Measurements from ENCODE around the gene QRICH1.

Gene QRICH1

GRCh38 chr3:49027634-49028033 lies 66.2 kb downstream of the QRICH1 start:
- Histone ChIP-seq H3K9ac (ENCODE audit: low read length) (peak overlapping the region; percentile 83; the same call in 1 of the 2 replicates), H2AFZ (ENCODE audit: low read depth, low read length, severe bottlenecking) (no peak overlapping the region), H3F3A (ENCODE audit: insufficient read depth) (peaks cover 33% of the 10 kb centered on the region), H3K27ac (ENCODE audit: low read depth, low read length) (0 out of 2 replicates have a peak overlapping the region, but pooled peaks have one; percentile 59), H3K4me2 (ENCODE audit: low read depth, low read length, poor library complexity, severe bottlenecking) (peak overlapping the region; percentile 68), H3K9me2 (replicated peaks; ENCODE audit: insufficient read depth, low read length) (no peaks in the 10 kb centered on the region), H3K9me3 (ENCODE audit: insufficient read depth, low read length) (no peaks in the 10 kb centered on the region), H3K27me3 (ENCODE audit: low read length) (no peaks in the 10 kb centered on the region), H3K79me2 (ENCODE audit: insufficient read depth, low read length) (peaks cover 25% of the 10 kb centered on the region), H4K20me1 (ENCODE audit: low read depth, low read length) (no peaks in the 10 kb centered on the region), H3K4me3 (ENCODE audit: insufficient read depth, low read length, poor library complexity, severe bottlenecking) (no peak overlapping the region), H3K36me3 (ENCODE audit: low read length) (0 out of 2 replicates have a peak, but pooled peaks cover 11% of the 10 kb centered on the region)
- TF ChIP-seq CTCF (IDR thresholded peaks at IDR 0.05; ENCODE audit: insufficient read depth, low read length, poor library complexity, severe bottlenecking), result no peak
- TF ChIP-seq EZH2phosphoT487 (conservative IDR thresholded peaks at IDR 0.05; ENCODE audit: low read length), result no peak

GRCh38 chr3:49026536-49026935 lies 67.3 kb downstream of the QRICH1 start:
- Histone ChIP-seq H3K4me3 (ENCODE audit: insufficient read depth, low read length, poor library complexity, severe bottlenecking) (no peak overlapping the region), H4K20me1 (ENCODE audit: low read depth, low read length) (no peaks in the 10 kb centered on the region), H3K27me3 (ENCODE audit: low read length) (no peaks in the 10 kb centered on the region), H3K79me2 (ENCODE audit: insufficient read depth, low read length) (peaks cover 30% of the 10 kb centered on the region), H3K9ac (ENCODE audit: low read length) (no peak overlapping the region), H3F3A (ENCODE audit: insufficient read depth) (peaks cover 33% of the 10 kb centered on the region), H3K27ac (ENCODE audit: low read depth, low read length) (no peak overlapping the region), H3K36me3 (ENCODE audit: low read length) (0 out of 2 replicates have a peak, but pooled peaks cover 11% of the 10 kb centered on the region), H3K4me2 (ENCODE audit: low read depth, low read length, poor library complexity, severe bottlenecking) (no peak overlapping the region), H2AFZ (ENCODE audit: low read depth, low read length, severe bottlenecking) (no peak overlapping the region), H3K9me3 (ENCODE audit: insufficient read depth, low read length) (no peaks in the 10 kb centered on the region), H3K9me2 (replicated peaks; ENCODE audit: insufficient read depth, low read length) (no peaks in the 10 kb centered on the region)
- TF ChIP-seq EZH2phosphoT487 (conservative IDR thresholded peaks at IDR 0.05; ENCODE audit: low read length) (no peak), CTCF (IDR thresholded peaks at IDR 0.05; ENCODE audit: insufficient read depth, low read length, poor library complexity, severe bottlenecking) (no peak)

- 0 out of 2 replicates have a peak, but pooled peaks cover 11% of the 10 kb centered on the region for H3K36me3 ChIP-seq (ENCODE audit: low read length)
- no peak overlapping the region for H3K9ac ChIP-seq (ENCODE audit: low read length)
- no peaks in the 10 kb centered on the region for H3K27me3 ChIP-seq (ENCODE audit: low read length)
- no peaks in the 10 kb centered on the region for H3K9me2 ChIP-seq (replicated peaks; ENCODE audit: insufficient read depth, low read length)
- peak overlapping the region; percentile 61 for H3K27ac ChIP-seq (ENCODE audit: low read depth, low read length)
- H3K4me3 ChIP-seq (ENCODE audit: insufficient read depth, low read length, poor library complexity, severe bottlenecking), result no peak overlapping the region
- TF ChIP-seq EZH2phosphoT487 (conservative IDR thresholded peaks at IDR 0.05; ENCODE audit: low read length) (no peak), CTCF (IDR thresholded peaks at IDR 0.05; ENCODE audit: insufficient read depth, low read length, poor library complexity, severe bottlenecking) (no peak)
- H3K79me2 ChIP-seq (ENCODE audit: insufficient read depth, low read length), result peaks cover 30% of the 10 kb centered on the region
- no peaks in the 10 kb centered on the region for H3K9me3 ChIP-seq (ENCODE audit: insufficient read depth, low read length)
- no peak overlapping the region for H2AFZ ChIP-seq (ENCODE audit: low read depth, low read length, severe bottlenecking)
- H3K4me2 ChIP-seq (ENCODE audit: low read depth, low read length, poor library complexity, severe bottlenecking), result peak overlapping the region; percentile 21
- no peaks in the 10 kb centered on the region for H4K20me1 ChIP-seq (ENCODE audit: low read depth, low read length)
- peaks cover 33% of the 10 kb centered on the region for H3F3A ChIP-seq (ENCODE audit: insufficient read depth)
These were observed 67.9 kb downstream of the QRICH1 start for GRCh38 chr3:49025793-49026520.

Measured in SU-DHL-6 (cell line).